CD4-positive, alpha-beta T cell (primary cell): ENCODE results near the gene RILPL1. TPM values are rescaled to one million over a fixed set of nuclear protein-coding genes. Genes with fewer than 3 reads are reported as not detected.
"Not testable (repeated sequence)": the region's sequence is repeated elsewhere in the genome, so short reads cannot be mapped to it uniquely, and the experiment has no call there.

ENCODE experiments used
- ATAC-seq: fragments of 200-7000 bp; cut with Tn5 transposase; one replicate; pipeline ENCODE4 v1.10.0; 2022; ENCODE audit warnings: mild to moderate bottlenecking; ENCODE audit not compliant: poor library complexity
- CTCF ChIA-PET: fragments of 350-600 bp; sonication (Branson Sonifier 250); formaldehyde crosslinking; loops from one replicate; lab custom pipeline; 2021; ENCODE audit warnings: antibody characterized with exemption, inconsistent platforms; lab: Charles Lee
- POLR2A ChIA-PET: fragments of 350-600 bp; sonication (Branson Sonifier 250); formaldehyde crosslinking; loops from one replicate; lab custom pipeline; 2021; ENCODE audit warnings: antibody characterized with exemption, inconsistent platforms; lab: Charles Lee
- DNase-seq, 14 experiments: peaks; one replicate each; pipeline ENCODE4 v3.0.0-alpha.2; 2013 to 2020; ENCODE audit warnings: mixed read lengths in 2 of 14
- H3K27ac ChIP-seq, 2 donors: one replicate each; pipeline versions ENCODE4 v1.5.1 to v1.7.0; 2013; ENCODE audit warnings: low read length in 2 of 2, low read depth in 1 of 2, mild to moderate bottlenecking in 1 of 2
- H3K27me3 ChIP-seq, 2 experiments: 1 replicate in 1 of 2; 2 replicates in 1 of 2; pipeline versions ENCODE4 v1.6.1 to v1.7.0; 2013; ENCODE audit warnings: low read length in 2 of 2, control low read depth in 1 of 2, mild to moderate bottlenecking in 1 of 2, moderate library complexity in 1 of 2; ENCODE audit not compliant: insufficient read depth in 2 of 2, control insufficient read depth in 1 of 2
- H3K36me3 ChIP-seq: one replicate; pipeline ENCODE4 v1.6.1; 2013; ENCODE audit warnings: low read length, control low read depth; ENCODE audit not compliant: insufficient read depth
- H3K4me1 ChIP-seq: one replicate; pipeline ENCODE4 v1.6.1; 2013; ENCODE audit warnings: low read length, control low read depth; ENCODE audit not compliant: insufficient read depth
- H3K4me3 ChIP-seq: one replicate; pipeline ENCODE4 v1.5.1; 2013; ENCODE audit warnings: mild to moderate bottlenecking, low read length, moderate library complexity
- H3K9me3 ChIP-seq, 2 experiments: 1 replicate in 1 of 2; 2 replicates in 1 of 2; pipeline versions ENCODE4 v1.6.1 to v1.7.0; 2013; ENCODE audit warnings: low read length in 2 of 2, mild to moderate bottlenecking in 2 of 2, control low read depth in 1 of 2, moderate library complexity in 1 of 2; ENCODE audit not compliant: control insufficient read depth in 1 of 2, insufficient read depth in 1 of 2
- H3K27ac Mint-ChIP-seq: one replicate; pipeline ENCODE4 v1.8.0; 2020; ENCODE audit warnings: mixed read lengths
- H3K27me3 Mint-ChIP-seq: one replicate; pipeline ENCODE4 v1.8.0; 2021; ENCODE audit warnings: mixed read lengths
- H3K36me3 Mint-ChIP-seq: one replicate; pipeline ENCODE4 v1.8.0; 2021; ENCODE audit warnings: low read depth, mixed read lengths
- H3K4me1 Mint-ChIP-seq: one replicate; pipeline ENCODE4 v1.8.0; 2021; ENCODE audit warnings: low read depth, mixed read lengths
- H3K4me3 Mint-ChIP-seq: one replicate; pipeline ENCODE4 v1.8.0; 2020; ENCODE audit warnings: mild to moderate bottlenecking, mixed read lengths
- H3K9me3 Mint-ChIP-seq: one replicate; pipeline ENCODE4 v1.8.0; 2020; ENCODE audit warnings: mixed read lengths
- intact Hi-C, 2 experiments: fragments of 100-400 bp; cut with DNase I in 1 of 2; cut with micrococcal nuclease in 1 of 2; formaldehyde crosslinking; loops; one replicate each; pipeline versions ENCODE4 v1.15.1 to v1.9.0; 2023 to 2025; cut with DNase I, micrococcal nuclease
- total RNA-seq, 174 experiments: library from RNA in 2 of 174; stranded (reverse) in 2 of 174; gene quantifications; one replicate each; pipeline ENCODE4 v1.2.3 and lab custom pipeline; 2021 to 2026
- TF ChIP-seq, protein P1 (sequence below): fragments of 200-600 bp; IDR thresholded peaks from one replicate; pipeline ENCODE4 v1.8.0; 2022; ENCODE audit warnings: antibody characterized with exemption, mild to moderate bottlenecking

RILPL1 gene
- total RNA-seq, 2 experiments from 2014 or later, result 3.3 to 3.4 TPM

- H3K27ac Mint-ChIP-seq, result peak within 1 kb of the TSS; percentile 80
- H3K4me1 ChIP-seq, result peaks cover 59% of the 10 kb centered on the region
- intact Hi-C loops, result loop anchor here (1.0 kb wide), 1 partner anchor 12 kb away; no protein-coding TSS in a partner anchor
- no peaks in the 10 kb centered on the region for H3K9me3 Mint-ChIP-seq
- peaks cover under 1% of the 10 kb centered on the region for H3K36me3 ChIP-seq
- H3K27ac ChIP-seq, result peak within 1 kb of the TSS; percentile 86 to 90
- no peaks in the 10 kb centered on the region for H3K9me3 ChIP-seq
- TF ChIP-seq, protein P1, sequence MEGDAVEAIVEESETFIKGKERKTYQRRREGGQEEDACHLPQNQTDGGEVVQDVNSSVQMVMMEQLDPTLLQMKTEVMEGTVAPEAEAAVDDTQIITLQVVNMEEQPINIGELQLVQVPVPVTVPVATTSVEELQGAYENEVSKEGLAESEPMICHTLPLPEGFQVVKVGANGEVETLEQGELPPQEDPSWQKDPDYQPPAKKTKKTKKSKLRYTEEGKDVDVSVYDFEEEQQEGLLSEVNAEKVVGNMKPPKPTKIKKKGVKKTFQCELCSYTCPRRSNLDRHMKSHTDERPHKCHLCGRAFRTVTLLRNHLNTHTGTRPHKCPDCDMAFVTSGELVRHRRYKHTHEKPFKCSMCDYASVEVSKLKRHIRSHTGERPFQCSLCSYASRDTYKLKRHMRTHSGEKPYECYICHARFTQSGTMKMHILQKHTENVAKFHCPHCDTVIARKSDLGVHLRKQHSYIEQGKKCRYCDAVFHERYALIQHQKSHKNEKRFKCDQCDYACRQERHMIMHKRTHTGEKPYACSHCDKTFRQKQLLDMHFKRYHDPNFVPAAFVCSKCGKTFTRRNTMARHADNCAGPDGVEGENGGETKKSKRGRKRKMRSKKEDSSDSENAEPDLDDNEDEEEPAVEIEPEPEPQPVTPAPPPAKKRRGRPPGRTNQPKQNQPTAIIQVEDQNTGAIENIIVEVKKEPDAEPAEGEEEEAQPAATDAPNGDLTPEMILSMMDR, result no peak
- H3K4me3 ChIP-seq, result peak within 1 kb of the TSS; percentile 94
- CTCF ChIA-PET, result interaction anchor here (0.6 to 1.8 kb wide), 4 partner anchors 12 to 146 kb away, joined by 3 to 5 read pairs (median 4); partner anchors contain the start of gene SNRNP35
- H3K36me3 Mint-ChIP-seq, result peaks cover 17% of the 10 kb centered on the region
- DNase-seq (peak; percentile 78 to 97 (median 89)), ATAC-seq (peak; percentile 87)
- peaks cover 40% of the 10 kb centered on the region for H3K4me1 Mint-ChIP-seq
- H3K4me3 Mint-ChIP-seq, result peak within 1 kb of the TSS; percentile 95
- H3K27me3 ChIP-seq, result no peaks in the 10 kb centered on the region
- POLR2A ChIA-PET, result interaction anchor here (0.8 to 5.5 kb wide), 10 partner anchors 9 to 203 kb away, joined by 4 to 43 read pairs (median 6); partner anchors contain the start of genes KMT5A, MPHOSPH9, MTRFR and SBNO1
- no peaks in the 10 kb centered on the region for H3K27me3 Mint-ChIP-seq
Observed at GRCh38 chr12:123436017-123436964, 97.2 kb downstream of the RILPL1 start, which contains the start of gene RILPL2. Gene RILPL2, minus strand, starts transcription at chr12:123436684. Its CDS starts 264 bp downstream, at chr12:123436420.

DNA sequence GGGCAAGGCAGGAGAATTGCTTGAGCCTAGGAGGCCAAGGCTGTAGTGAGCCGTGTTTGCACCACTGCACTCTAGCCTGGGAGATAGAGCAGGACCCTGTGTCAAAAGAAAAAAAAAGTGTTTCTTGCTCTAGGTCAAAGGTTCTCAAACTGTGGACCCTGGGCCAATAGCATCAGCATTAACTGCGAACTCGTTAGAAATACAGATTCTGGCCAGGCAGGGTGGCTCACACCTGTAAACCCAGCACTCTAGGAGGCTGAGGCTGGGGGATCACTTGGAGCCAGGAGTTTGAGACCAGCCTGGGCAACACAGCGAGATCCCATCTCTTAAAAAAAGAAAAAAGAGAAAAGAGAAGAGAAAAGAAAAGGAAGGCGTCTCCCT, 97.9 kb downstream of the RILPL1 start:
- Histone ChIP-seq H3K4me1 (peaks cover 64% of the 10 kb centered on the region), H3K9me3 (no peaks in the 10 kb centered on the region), H3K4me3 (peak overlapping the region; percentile 94), H3K36me3 (peaks cover 7% of the 10 kb centered on the region), H3K27me3 (no peaks in the 10 kb centered on the region), H3K27ac (peak overlapping the region; percentile 86 to 90)
- Mint-ChIP-seq H3K4me1 (peaks cover 46% of the 10 kb centered on the region), H3K36me3 (peaks cover 23% of the 10 kb centered on the region), H3K9me3 (no peaks in the 10 kb centered on the region), H3K27ac (peak overlapping the region; percentile 80), H3K27me3 (no peaks in the 10 kb centered on the region), H3K4me3 (peak overlapping the region; percentile 95)
- CTCF ChIA-PET, result interaction anchor here (0.6 to 1.8 kb wide), 3 partner anchors 13 to 23 kb away, joined by 3 to 5 read pairs (median 4); partner anchors contain the start of gene SNRNP35
- no peak for ATAC-seq
- TF ChIP-seq, protein P1, result no peak
- intact Hi-C loops, result loop anchor here (1.0 kb wide), 1 partner anchor 13 kb away; no protein-coding TSS in a partner anchor
- no peak for DNase-seq
- POLR2A ChIA-PET, result interaction anchor here (0.8 to 5.5 kb wide), 10 partner anchors 8 to 203 kb away, joined by 4 to 43 read pairs (median 6); partner anchors contain the start of genes KMT5A, MPHOSPH9, MTRFR and SBNO1

DNA sequence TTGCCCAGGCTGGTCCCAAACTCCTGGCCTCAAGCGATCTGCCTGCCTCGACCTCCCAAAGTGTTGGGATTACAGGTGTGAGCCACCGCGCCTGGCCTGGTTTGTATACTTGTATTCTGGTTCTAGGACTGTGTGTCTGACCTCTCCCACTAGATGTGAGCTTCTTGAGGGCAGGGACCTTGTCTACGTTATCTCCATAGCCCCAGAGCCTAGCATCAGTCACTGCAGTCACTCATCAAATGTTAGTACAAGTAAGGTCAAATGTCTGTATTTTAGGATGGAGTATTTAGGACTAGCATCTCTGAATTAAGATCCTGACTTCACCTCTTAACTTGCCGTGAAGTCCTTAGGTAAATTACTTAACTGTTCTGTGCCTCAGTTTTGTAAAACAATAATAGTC, 99.9 kb downstream of the RILPL1 start:
- POLR2A ChIA-PET, result interaction anchor here (1.0 to 3.0 kb wide), 5 partner anchors 15 to 67 kb away, joined by 3 to 16 read pairs (median 5); partner anchors contain the start of genes KMT5A and SNRNP35
- intact Hi-C loops, result loop anchor here (5.0 kb wide), 3 partner anchors 34 to 99 kb away; partner anchors contain the start of gene RILPL1 (in 1 of the 2)
- DNase-seq (no peak), ATAC-seq (no peak)
- CTCF ChIA-PET, result interaction anchor here (0.7 to 1.3 kb wide), 3 partner anchors 10 to 1959 kb away, joined by 3 to 4 read pairs (median 3); no protein-coding TSS in a partner anchor
- no peaks in the 10 kb centered on the region for H3K27me3 Mint-ChIP-seq
- peak overlapping the region; percentile 94 for H3K4me3 ChIP-seq
- no peaks in the 10 kb centered on the region for H3K9me3 Mint-ChIP-seq
- peaks cover 17% of the 10 kb centered on the region for H3K36me3 ChIP-seq
- peaks cover 73% of the 10 kb centered on the region for H3K4me1 ChIP-seq
- TF ChIP-seq, protein P1, result no peak
- no peaks in the 10 kb centered on the region for H3K9me3 ChIP-seq
- H3K27ac Mint-ChIP-seq, result peak overlapping the region; percentile 80
- H3K4me3 Mint-ChIP-seq, result peak overlapping the region; percentile 95
- no peak overlapping the region for H3K27ac ChIP-seq
- peaks cover 35% of the 10 kb centered on the region for H3K36me3 Mint-ChIP-seq
- H3K27me3 ChIP-seq, result no peaks in the 10 kb centered on the region
- H3K4me1 Mint-ChIP-seq, result peaks cover 50% of the 10 kb centered on the region

GRCh38 chr12:123431951-123432817, 101.3 kb downstream of the RILPL1 start:
- Mint-ChIP-seq H3K4me3 (peak overlapping the region; percentile 95), H3K4me1 (peaks cover 60% of the 10 kb centered on the region), H3K27ac (peak overlapping the region; percentile 80), H3K36me3 (peaks cover 48% of the 10 kb centered on the region)
- peak overlapping the region; percentile 94 for H3K4me3 ChIP-seq
- peaks cover 81% of the 10 kb centered on the region for H3K4me1 ChIP-seq
- POLR2A ChIA-PET, result interaction anchor here (0.7 to 3.0 kb wide), 3 partner anchors 18 to 27 kb away, joined by 3 to 16 read pairs (median 5); partner anchors contain the start of gene SNRNP35
- H3K9me3 Mint-ChIP-seq, H3K27me3 ChIP-seq, H3K9me3 ChIP-seq, ATAC-seq, CTCF ChIA-PET, H3K27me3 Mint-ChIP-seq: not testable (repeated sequence)
- peak in 4 of 14 experiments; percentile 13 to 86 (median 66) for DNase-seq
- H3K27ac ChIP-seq, result peak overlapping the region; percentile 2 to 26
- peaks cover 28% of the 10 kb centered on the region for H3K36me3 ChIP-seq
- intact Hi-C loops, result loop anchor here (5.0 kb wide), 3 partner anchors 35 to 100 kb away; partner anchors contain the start of gene RILPL1 (in 1 of the 2)
